GM19238 (cell line): ENCODE data around the gene ATP6V0E1.
"Not testable (repeated sequence)": the region's sequence is repeated elsewhere in the genome, so short reads cannot be mapped to it uniquely, and the experiment has no call there.

Experiments used
- DNase-seq: peaks from one replicate; pipeline ENCODE4 v3.0.0; 2011; ENCODE audit warnings: low spot score; ENCODE audit not compliant: insufficient read length

Gene ATP6V0E1

DNA sequence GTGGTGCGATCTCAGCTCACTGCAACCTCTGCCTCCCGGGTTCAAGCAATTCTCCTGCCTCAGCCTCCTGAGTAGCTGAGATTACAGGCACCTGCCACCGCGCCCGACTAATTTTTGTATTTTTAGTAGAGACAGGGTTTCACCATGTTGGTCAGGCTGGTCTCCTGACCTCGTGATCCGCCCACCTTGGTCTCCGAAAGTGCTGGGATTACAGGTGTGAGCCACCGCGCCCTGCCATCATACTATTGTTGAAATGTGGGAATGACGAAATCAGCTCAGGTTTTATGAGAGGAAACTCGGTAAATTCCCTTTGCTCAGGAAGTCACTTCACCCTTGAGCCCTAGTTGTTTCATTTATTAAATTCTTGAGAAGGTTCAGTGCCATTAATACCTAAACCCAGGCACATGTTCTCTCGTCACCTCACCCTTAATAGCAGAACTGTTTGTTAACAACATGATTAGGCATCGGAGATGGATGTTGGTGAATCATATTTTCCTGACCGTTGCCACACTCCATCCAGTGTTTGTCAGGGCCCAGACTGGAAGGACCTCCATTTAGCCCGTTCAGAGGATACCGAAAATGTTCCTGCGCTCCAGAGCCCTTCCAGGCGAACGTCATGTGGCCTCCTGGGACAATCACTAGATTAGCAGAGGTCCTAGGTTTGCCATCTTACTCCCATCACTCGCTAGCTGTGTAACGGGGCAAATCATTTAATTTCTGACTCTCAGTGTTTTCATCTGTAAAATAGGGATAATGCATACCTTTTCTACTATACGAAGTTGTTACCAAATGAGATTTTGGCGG is 52.5 kb downstream of the ATP6V0E1 start:
- DNase-seq: peak; percentile 37

- no peak for DNase-seq
Observed at GRCh38 chr5:173039188-173039587, 55.6 kb downstream of the ATP6V0E1 start.

DNA sequence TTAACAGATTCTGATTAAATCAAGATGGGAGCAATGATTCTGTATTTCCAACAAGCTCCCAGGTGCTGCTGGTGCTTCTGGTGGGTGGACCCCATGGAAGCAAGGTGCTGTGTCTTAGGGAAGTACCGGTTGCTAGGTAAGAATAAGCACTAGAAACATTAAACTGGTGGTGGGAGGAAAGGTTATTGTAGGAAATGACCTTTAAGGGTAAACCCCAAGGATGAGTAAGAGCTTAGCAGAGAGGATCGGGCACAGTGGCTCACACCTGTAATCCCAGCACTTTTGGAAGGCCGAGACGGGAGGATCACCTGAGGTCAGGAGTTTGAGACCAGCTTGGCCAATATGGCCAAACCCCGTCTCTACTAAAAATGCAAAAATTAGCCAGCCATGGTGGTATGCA is 56.4 kb downstream of the ATP6V0E1 start:
- DNase-seq: no peak

DNA sequence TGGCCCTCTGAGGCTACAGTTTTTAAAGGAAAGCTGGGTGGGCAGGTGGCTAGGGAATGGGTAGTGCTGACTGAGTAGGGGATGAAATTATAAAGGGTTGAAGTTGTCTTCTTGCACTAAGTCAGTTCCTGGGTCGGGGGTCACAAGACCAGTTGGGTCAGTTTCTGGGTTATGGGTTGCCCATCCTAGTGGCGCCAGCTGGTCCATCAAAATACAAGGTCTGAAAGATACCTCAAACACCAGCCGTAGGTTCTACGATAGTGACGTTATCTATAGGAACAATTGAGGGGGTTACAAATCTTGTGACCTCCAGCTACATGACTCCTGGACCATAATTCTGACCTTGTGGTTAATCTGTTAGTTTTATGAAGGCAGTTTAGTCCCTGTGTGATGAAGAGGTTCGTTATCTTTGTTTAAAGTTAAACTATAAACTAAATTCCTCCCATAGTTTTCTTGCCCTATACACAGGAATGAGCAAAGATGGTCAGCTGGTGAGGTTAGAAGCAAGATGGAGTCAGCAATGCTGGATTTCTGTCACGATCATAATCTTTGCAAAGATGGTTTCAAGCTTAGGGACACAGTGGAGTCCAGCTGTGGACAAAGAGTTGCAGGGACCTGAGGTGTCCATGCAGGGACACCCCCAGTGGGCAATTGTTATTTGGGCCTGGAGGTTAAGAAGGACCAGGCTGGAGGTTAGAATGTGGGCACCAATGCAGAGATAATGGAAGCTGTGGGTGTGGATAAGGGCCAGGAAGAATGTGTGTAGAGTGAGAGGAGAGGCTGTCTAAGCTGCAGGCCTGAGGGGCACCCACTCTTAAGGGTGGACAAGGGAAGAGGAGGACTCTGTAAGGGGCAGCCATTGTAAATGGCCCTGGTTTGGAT is 58.6 kb downstream of the ATP6V0E1 start:
- no peak for DNase-seq

- DNase-seq: no peak
Observed at GRCh38 chr5:173042763-173043107, 59.2 kb downstream of the ATP6V0E1 start.

DNA sequence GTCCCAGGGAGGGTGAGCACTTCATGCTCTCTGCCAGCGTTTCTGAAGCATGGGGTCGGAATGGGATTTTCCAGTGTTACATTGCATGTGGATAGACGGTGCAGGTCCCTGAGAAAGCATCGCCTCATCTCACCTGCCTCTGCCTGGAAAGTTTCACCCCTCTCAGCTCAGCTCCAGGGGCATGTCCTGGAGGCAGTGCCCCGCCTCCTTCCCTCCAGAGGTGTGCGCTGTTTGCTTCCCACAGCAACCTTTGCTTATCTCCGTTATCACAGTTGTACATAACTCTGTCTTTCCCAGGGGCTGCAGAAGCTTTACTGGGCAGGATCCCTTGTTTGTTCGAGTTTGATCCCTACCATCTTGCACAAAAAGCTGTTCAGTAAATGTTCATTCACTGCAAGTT is 61.9 kb downstream of the ATP6V0E1 start:
- no peak for DNase-seq

DNA sequence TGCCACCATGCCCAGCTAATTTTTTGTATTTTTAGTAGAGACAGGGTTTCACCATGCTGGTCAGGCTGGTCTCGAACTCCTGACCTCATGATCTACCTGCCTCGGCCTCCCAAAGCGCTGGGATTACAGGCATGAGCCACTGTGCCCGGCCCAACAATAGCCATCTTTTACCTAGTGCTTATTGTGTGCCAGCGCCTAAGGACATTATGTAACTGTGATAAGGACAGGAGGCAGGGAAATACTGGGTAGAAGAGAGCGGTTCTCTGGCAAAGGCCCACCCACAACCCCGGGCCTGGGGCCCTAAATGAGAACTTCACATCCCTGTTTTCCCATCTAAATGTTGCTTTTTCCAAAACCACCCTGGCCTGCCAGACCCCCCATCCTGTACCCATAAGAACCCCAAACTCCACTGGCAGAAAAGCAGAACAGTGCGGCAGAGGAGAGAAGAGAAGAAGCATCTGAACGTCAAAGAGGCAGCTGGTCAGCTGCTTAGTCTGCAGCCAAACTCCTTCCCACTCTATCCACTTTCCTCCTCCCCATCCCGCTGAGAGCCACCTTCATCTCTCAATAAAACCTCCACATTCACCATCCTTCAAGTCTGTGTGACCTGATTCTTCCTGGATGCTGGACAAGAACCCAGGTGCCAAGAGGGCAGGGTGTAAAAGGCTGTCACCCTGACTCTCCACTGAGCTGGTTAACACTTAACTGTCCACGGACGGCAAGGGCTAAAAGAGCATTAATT is 63.7 kb downstream of the ATP6V0E1 start:
- DNase-seq: not testable (repeated sequence)

DNA sequence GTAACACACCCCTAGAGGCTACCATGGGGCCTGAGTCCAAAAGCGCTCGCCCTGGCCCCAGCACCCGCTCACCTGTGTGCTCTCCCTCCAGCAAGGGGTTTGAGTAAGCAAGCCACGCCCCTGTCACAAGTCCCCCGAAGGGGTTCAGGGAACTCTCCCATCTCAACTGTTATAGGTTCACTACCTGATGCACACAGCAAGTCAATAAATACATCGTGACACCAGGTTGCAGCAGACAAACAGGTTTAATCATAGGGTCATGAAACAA is 64.2 kb downstream of the ATP6V0E1 start:
- DNase-seq: no peak

GRCh38 chr5:173050791-173051190 is 67.2 kb downstream of the ATP6V0E1 start:
- DNase-seq: no peak

DNA sequence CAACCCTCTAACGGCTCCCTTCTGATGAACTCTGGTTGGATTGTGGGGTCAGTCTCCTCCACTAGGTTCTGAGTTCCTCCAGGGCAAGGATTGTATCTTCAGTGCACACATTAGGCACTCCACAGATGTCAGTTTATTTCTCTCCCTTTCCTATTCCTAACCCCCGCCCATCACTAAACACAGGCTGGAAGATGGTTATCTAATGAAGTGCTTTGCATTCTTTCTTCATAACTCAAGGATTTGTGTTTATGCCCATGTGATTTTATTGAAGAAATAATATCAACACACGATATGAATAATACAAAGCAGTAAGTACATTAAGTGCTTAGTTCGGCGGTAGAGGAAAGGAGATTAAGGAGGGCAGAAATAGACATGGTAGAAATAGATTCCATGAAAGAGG is 68.2 kb downstream of the ATP6V0E1 start:
- DNase-seq: no peak

GRCh38 chr5:173053041-173053440 is 69.5 kb downstream of the ATP6V0E1 start:
- DNase-seq: no peak

- no peak for DNase-seq
Observed at GRCh38 chr5:173055042-173055721, 71.6 kb downstream of the ATP6V0E1 start.

DNA sequence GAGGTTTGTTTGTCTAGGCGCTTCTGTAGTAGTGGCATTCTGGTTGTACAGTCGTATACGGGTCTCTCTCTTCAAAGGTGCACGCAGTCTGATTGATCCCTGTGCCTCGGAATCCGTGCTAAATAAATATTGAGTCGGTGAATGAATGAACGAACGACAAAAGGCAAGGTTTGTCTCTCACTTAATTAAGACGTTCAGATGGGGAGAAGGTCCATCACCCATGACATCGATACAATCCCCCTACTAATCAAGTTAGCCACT is 72.1 kb downstream of the ATP6V0E1 start:
- DNase-seq: no peak

DNA sequence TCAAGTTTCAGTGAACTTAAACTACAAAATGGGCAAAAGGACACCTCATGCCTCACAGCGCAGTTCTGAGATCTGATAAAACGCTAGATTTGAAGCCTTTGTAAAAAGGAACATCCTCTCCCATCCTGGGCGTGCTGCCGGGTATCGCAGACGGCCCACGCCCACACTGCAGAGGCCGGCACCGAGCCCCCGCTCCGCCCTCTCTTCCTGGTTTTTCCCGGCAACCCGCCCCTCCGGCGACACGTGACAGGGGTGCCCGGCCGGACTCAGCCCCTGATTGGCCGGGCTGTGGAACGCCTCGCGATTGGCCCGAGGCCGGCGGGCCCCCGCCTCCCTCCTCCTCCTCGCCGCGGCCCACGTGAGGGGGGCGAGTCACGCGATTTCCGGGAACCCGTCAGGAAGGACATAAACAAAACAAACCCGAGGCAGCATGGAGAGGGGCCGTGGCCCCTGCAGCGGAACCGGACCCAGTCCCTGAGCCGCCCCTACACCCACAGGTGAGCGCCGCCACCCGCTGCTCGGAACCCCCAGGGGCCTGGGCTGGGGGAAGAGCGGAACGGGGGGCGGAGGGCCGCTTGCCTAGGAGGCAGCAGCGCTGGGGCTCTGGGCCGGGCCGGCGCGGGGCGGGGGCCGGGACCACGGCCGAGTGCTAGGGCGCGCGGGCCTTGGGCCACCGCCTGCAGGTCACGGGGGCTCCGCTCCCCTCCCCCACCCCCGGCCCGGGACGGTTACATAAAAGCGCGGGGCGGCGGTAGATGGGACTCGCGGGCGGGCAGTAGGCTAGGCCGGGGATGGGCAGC is 72.6 kb downstream of the ATP6V0E1 start, which contains the start of gene CREBRF:
CREBRF (plus strand) TSS at position 370 of the 800 bp plus-strand sequence. CDS start 24,424 bp downstream, outside the sequence.
- peak; percentile 95 for DNase-seq

GRCh38 chr5:173056783-173057061 is 73.2 kb downstream of the ATP6V0E1 start:
- peak; percentile 51 for DNase-seq

DNA sequence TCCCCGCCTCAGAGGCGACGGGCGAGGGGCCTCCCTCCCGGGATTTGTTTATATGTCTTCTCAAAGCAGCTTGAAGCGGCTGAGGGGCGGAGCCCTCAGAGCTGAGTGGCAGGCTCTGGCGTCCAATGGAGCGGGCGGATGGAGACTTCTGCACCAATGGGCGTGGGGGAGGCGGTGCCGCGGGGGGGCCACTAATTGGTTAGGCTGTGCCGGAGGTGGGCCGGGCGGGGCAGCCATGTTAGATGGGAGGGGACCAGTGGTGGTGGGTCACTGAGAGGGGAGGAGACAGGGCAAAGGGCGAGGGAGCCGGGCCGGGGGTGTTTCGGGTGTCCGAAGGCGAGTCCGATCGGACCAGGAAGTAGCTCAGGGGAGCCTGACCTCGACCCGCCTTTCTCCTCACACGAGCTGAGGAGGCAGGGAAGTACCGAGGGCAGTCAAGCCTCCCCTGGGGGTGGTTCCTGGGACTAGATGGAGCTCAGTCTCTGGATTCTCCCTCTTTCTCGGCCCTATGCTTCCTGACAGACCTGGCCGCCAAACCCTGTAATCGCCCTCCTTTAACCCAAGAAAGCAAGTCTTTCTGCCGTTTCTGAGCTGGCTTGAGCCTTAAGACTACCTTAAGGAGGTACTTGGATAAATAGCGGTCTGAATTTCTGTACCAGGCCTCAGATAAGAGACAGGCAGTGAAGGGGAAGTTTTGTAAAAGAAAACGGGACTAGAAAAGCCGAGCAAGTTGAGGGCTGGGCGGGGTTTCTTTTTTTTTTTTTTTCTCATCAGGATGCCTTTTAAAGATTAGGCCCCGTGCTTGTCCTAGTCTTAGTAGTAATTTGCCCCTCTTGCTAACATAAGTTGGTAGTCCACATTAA is 73.7 kb downstream of the ATP6V0E1 start:
- peak; percentile 96 for DNase-seq

GRCh38 chr5:173062141-173062540 is 78.6 kb downstream of the ATP6V0E1 start:
- DNase-seq: no peak

DNA sequence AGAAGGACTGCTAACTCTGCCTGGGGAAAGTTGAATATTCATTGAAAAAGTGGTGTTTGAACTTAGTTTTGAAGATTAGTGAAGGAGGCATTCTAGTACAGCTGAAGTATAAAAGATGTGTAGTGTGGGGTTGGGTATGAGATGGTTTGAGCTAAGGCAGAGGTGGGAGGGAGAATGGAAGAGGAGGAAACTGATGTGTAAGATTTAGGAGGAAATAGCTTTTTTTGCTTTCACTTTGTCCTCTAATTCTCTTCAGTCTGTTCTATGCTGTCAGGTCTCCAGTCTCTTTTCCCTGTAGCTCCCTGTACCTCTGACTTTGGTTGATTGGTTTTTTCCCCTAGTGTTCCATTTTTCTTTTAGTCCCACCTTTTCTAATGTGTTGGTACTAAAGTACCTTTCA is 81.6 kb downstream of the ATP6V0E1 start:
- no peak for DNase-seq

- no peak for DNase-seq
Observed at GRCh38 chr5:173069671-173070070, 86.1 kb downstream of the ATP6V0E1 start.

DNA sequence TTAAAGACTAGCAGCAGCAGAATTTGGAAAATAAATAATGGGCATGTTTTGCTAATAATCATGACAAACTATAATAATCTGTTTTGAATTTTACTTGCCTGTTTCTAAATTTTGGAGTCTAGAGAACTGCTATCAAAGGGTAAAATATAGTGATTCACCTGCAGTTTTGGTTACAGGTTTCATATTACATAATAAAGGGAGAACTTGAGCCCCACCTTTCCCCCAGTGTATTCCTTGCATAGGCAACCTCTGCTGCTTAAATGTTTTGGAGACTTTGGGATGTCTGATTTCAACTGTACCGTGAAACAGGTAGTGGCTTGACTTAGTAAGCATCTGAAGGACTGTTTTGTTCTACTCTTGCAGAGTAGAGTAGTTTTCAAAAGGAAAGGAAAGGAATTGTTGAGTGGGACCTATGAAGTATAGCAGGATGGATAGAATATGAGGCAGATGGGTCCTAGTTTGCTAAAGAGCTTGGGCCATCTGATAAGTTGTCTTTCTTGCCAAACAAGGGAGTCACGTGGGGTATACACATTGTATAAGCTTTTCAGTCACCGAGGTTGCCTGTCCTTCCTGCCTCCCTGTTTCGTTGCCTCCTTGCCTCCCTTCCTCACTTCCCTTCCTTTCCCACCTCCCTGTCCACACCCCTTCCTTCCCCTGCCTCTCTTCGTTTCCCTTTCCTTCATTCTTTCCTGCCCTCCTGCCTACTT is 91.7 kb downstream of the ATP6V0E1 start:
- no peak for DNase-seq
